Nucleus accumbens (tissue), 56 donors: ENCODE data around the gene NOA1.

Source experiments
- DNase-seq, 56 donors: peaks; one replicate each; lab custom pipeline; 2025; lab: John Stamatoyannopoulos, UW

The NOA1 gene

DNA sequence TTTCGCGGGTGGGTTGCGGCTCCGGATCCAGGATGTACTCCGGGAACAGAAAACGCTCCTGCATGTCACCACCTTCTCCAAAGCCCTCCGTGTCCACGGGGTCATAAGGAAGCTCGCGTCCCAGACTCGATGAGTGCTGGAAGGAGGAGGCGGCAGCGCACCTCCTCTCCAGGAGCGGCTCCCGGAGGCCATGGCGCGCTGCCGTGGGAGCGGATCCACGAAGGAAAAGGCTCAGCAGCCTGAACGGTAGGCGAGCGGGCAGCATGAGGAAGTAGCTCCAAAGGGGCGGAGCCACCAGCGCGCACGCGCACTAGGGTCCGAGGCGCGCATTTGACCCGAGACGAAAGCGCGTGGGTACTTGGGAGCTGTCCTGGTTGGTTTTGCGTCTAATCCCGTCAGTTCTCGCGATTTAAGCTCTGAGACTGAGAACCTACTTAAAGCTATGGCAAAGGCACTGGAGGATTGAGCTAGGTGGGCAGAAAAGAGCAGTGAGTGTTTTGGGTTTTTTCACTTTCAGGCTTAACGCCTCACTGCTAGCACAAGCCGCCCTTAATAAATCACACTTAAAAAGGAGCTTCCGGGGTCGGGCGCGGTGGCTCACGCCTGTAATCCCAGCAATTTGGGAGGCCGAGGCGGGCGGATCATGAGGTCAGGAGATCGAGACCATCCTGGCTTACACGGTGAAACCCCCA is at the start of gene NOA1:
NOA1 (minus strand) TSS at position 286 of the 692 bp plus-strand sequence; CDS start at position 265, 21 bp downstream.
- DNase-seq, result peak; percentile 70 to 98 (median 94)

- no peak for DNase-seq
Observed at GRCh38 chr4:57023104-57023503, 45.7 kb upstream of the NOA1 start.

GRCh38 chr4:57020467-57021101 is 43.2 kb upstream of the NOA1 start:
- no peak for DNase-seq

GRCh38 chr4:57018980-57019379 is 41.6 kb upstream of the NOA1 start:
- DNase-seq, result no peak

DNA sequence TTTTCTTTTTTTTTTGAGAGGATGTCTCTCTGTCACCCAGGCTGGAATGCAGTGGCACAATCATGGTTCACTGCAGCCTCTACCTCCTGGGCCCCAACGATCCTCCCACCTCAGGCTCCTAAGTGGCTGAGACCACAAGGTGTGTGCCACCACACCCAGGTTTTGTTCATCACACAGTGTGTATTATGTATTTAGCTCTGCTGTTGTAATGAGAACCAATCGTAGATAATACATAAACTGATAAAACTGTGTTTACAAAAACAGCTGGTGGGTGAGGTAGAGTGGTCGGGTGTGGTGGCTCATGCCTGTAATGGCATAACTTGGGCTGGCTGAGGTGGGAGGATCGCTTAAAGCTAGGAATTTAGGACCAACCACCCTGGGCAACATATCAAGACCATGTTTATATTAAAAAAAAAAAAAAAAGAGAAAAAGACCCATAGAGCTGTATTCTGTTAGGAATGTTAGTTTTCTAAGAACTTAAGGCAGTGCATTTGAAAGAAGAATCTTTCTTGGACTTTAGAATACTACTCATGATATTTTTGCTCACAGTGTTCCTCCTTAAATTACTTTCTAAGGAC is 36.2 kb upstream of the NOA1 start:
- DNase-seq, result no peak

- peak in 5 of 56 donors; percentile 0 to 15 (median 10) for DNase-seq
Observed at GRCh38 chr4:56999751-57000150, 22.3 kb upstream of the NOA1 start.

DNA sequence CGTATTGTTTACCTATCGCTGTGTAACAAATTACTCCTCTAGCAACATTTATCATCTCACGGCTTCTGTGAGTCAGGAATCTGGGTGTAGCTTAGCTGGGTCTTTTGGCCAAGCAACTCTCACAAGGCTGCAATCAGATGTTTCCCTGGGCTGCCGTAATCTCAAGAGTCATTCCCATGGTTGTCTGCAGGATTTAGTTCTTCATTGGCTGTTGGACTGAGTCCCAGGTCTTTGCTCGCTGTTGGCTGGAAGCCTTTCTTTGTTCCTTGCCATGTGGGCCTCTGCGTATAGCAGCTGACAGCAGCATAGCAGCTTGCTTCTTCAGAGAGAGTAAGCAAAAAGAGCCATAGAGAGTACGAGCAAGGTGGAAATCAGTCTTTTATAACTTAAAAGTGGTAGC is 18.1 kb upstream of the NOA1 start:
- DNase-seq, result peak in 54 of 56 donors; percentile 1 to 83 (median 58)

GRCh38 chr4:56990109-56990905 is 12.9 kb upstream of the NOA1 start:
- no peak for DNase-seq

DNA sequence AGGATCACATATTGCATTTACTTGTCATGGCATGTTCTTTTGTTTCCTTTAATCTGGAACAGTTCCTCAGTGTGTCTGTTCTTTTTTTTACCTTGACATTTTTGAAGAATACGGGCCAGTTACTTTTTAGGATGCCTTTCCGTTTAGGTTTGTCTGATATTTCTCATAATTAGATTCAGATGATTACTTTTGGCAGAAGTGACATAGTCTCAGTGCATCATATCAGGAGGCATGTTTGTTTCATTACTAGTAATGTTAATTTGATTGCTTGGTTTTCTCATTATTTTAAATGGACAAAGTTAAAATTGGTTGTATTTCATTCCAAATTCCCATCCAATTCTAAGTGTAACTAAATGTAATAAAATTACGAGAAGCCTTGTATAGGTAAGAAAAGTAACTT is 9.5 kb upstream of the NOA1 start:
- DNase-seq, result no peak

DNA sequence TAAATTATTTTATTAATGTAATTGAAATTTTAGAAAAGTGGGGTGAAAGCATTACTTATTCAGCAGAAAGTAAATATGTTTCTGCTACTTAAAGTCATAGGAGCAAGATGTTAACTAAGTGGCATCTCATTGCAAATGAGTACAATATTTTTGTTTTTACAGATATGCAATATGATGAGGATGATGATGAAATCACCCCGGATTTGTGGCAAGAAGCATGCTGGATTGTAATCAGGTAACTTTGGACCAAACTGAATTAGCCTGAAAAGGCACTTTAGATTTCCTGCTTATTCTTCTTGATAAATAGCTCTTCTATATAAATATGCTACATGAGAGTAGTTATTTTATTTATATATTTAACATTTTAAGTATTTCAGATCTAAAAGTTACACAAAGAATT is 8.8 kb upstream of the NOA1 start:
- no peak for DNase-seq

DNA sequence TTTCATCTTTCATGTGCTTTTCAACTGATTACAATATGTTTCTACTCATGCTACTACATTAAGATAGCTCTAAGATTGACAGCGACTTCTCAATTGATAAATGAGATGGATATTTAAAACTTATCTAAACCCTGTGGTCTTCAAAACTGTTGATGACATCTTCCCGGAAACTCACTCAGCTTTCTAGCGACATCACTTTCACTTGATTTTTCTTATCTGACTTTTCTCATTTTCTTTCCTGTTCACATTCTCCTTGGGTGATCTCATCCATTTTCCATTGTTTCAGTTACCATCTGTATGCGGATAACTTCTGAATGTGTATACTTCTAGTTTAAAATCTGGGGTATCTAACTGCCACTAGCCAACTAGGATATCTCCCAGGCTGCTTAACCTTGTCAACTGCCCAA is 4.4 kb upstream of the NOA1 start:
- no peak for DNase-seq

DNA sequence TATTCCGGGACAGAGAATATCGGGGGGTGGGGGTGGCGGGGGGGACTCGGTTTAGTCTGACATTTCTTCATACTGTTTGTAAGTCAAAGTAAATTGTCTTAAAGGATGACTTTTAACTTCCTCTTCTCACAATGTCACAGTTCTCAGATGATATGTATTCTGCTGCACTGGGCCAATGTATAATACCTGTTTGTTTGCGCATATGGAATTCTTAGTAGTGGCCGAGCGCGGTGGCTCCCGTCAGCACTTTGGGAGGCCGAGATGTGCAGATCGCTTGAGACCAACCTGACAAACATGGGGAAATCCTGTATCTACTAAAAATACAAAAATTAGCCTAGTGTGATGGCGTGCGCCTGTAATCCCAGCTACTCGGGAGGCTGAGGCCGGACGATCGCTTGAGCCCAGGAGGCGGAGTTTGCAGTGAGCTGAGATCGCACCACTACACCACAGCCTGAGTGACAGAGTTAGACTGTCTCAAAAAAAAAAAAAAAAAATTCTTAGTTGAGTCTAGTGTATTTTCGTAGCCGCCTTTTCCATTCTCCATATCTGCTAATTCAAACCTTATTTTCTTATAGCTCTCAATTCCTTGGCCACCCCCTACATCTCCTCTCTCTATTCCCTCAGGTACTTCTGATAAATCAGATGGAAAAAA is 2.1 kb upstream of the NOA1 start:
- DNase-seq, result no peak

DNA sequence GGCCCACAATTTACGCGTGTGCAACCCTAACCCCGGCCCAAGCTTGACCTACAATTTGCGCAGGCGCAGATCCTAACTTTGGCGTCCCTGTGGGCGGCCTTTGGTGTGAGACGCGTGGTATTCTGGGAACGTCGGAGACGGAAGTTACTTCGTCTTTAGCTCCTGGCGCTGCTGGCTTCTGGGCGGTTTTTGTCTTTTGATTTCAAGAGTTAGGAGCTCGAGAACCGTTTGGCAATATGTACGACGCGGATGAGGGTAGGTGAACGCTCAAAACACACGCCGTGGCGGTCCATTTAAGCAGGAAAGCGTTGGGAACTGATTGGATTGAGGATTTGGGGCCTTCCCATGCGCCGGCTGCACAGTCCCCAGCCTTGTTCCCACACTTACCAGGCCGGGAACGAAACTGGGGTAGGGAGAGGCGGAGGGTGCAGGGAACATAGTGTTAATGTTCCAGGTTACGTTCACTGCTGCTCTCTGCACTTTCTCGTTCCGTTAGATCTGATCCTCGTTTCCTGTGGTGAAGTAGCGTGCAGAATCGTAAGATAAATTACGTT is 1.4 kb upstream of the NOA1 start, which contains the start of gene POLR2B:
POLR2B (plus strand) TSS at position 147 of the 554 bp plus-strand sequence; CDS start at position 237, 90 bp downstream.
- peak; percentile 24 to 97 (median 87) for DNase-seq

DNA sequence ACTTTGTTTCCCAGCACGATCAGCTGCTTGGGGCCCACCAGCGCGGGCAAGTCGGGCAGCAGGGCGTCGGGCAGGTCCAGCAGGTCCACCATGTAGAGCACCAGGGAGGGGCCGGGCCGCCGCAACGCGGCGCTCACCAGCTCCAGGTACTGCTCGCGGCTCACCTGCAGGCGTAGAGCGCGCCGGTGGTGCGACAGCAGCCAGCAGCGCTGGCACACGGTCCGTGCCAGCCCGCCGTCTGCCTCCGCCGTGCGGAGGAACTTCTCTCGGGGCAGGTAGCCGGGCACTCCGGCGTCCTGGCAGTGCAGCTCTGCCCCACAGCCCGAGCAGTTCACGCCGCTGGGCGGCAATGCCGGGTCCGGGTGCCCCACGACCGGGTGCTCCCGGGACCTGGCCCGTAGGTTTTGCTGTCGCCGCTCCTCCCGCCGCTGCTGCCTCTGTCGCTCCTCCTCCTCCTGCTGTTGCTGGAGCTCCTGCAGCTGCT is 527 bp downstream of the NOA1 start:
- DNase-seq, result peak in 22 of 56 donors; percentile 8 to 81 (median 50)

GRCh38 chr4:56976283-56976836 is 1.0 kb downstream of the NOA1 start:
- peak in 2 of 56 donors; percentile 44 to 53 for DNase-seq

- DNase-seq, result no peak
Observed at GRCh38 chr4:56973336-56973735, 4.1 kb downstream of the NOA1 start.

- no peak for DNase-seq
Observed at GRCh38 chr4:56972809-56973208, 4.6 kb downstream of the NOA1 start.

- DNase-seq, result no peak
Observed at GRCh38 chr4:56972389-56972788, 5.0 kb downstream of the NOA1 start.

DNA sequence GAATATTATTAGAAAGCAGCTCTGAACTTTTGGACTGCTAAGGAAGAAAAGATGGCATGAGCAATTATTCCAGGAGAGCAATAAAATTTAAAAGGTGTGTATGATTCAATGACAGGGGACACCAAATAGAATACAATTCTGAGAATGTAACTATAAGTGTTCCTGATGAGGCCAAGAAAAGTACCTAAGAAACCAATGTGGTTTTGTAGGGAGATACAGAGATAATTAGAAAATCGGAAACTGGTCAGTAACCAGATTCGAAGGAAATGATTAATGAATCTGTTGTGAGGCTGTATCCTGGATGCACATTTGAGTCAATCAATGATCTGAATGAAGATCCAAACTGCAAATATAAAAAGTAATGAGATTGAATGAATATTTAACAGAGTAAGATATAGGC is 6.0 kb downstream of the NOA1 start:
- DNase-seq, result no peak

DNA sequence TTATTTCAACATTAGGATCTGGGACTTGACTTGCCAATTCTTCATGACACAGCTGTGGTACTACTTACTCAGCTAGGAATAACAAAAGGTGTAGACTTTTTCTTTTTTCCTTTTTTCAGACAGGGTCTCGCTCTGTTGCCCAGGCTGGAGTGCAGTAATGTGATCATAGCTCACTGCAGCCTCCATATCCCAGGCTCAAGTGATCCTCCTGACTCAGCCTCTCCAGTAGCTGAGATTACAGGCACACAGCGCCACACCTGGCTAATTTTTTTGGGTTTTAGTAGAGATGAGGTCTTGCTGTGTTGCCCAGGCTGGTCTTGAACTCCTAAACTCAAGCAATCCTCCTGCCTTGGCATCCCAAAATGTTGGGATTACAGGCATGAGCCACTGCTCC is 16.3 kb downstream of the NOA1 start:
- DNase-seq, result no peak
